ENCODE measurements around the gene PARVA. TPM values are rescaled to one million over a fixed set of nuclear protein-coding genes. Genes with fewer than 3 reads are reported as not detected.

PARVA gene
- total and polyA plus RNA-seq, 4 donors, result 3.1 to 11.7 (median 11.2) TPM

- Histone ChIP-seq H3K9ac (ENCODE audit: low read depth in 1 of 2, low read length in 2 of 2) (no peak overlapping the region), H3K27ac (ENCODE audit: low read depth in 1 of 2, low read length in 2 of 2) (no peak overlapping the region), H3K4me1 (ENCODE audit: control insufficient read depth in 4 of 4, insufficient read depth in 4 of 4, low read length in 3 of 4) (peaks cover 7 to 31% (median 21%) of the 10 kb centered on the region in 4 donors), H3K36me3 (ENCODE audit: control insufficient read depth in 4 of 4, insufficient read depth in 3 of 4, low read depth in 1 of 4, low read length in 3 of 4) (no peaks in the 10 kb centered on the region), H3K9me3 (ENCODE audit: control insufficient read depth in 4 of 4, low read length in 3 of 4) (no peaks in the 10 kb centered on the region), H3K4me3 (ENCODE audit: low read depth in 1 of 3, low read length in 3 of 3) (no peak overlapping the region), H3K27me3 (ENCODE audit: control insufficient read depth in 4 of 4, insufficient read depth in 4 of 4, low read length in 3 of 4) (no peaks in the 10 kb centered on the region)
- no peak for TF ChIP-seq REST (IDR thresholded peaks at IDR 0.05)
- no peak for TF ChIP-seq RXRA (IDR thresholded peaks at IDR 0.05)
- no peak for TF ChIP-seq TAF1 (conservative IDR thresholded peaks at IDR 0.05)
- TF ChIP-seq YY1 (IDR thresholded peaks at IDR 0.05), result no peak
- no peak for TF ChIP-seq HNF4G (IDR thresholded peaks at IDR 0.05)
- no peak for TF ChIP-seq FOXA1 (IDR thresholded peaks at IDR 0.05)
- TF ChIP-seq RAD21 (IDR thresholded peaks at IDR 0.05), result no peak
- TF ChIP-seq SP1 (IDR thresholded peaks at IDR 0.05), result no peak
- TF ChIP-seq GABPA (IDR thresholded peaks at IDR 0.05 in 1 of 2, conservative IDR thresholded peaks at IDR 0.05 in 1 of 2), result no peak
- TF ChIP-seq FOXA2 (IDR thresholded peaks at IDR 0.05), result no peak
- TF ChIP-seq EGR1 (IDR thresholded peaks at IDR 0.05; ENCODE audit: low read depth in 2 of 2), result no peak
- TF ChIP-seq, protein P1, sequence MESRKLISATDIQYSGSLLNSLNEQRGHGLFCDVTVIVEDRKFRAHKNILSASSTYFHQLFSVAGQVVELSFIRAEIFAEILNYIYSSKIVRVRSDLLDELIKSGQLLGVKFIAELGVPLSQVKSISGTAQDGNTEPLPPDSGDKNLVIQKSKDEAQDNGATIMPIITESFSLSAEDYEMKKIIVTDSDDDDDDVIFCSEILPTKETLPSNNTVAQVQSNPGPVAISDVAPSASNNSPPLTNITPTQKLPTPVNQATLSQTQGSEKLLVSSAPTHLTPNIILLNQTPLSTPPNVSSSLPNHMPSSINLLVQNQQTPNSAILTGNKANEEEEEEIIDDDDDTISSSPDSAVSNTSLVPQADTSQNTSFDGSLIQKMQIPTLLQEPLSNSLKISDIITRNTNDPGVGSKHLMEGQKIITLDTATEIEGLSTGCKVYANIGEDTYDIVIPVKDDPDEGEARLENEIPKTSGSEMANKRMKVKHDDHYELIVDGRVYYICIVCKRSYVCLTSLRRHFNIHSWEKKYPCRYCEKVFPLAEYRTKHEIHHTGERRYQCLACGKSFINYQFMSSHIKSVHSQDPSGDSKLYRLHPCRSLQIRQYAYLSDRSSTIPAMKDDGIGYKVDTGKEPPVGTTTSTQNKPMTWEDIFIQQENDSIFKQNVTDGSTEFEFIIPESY (IDR thresholded peaks at IDR 0.05), result no peak
- TF ChIP-seq HNF4A (conservative IDR thresholded peaks at IDR 0.05), result no peak
- TF ChIP-seq, protein P2, sequence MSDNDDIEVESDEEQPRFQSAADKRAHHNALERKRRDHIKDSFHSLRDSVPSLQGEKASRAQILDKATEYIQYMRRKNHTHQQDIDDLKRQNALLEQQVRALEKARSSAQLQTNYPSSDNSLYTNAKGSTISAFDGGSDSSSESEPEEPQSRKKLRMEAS (IDR thresholded peaks at IDR 0.05), result no peak
- TF ChIP-seq CTCF (IDR thresholded peaks at IDR 0.05; ENCODE audit: low read depth, low read length, missing input control), result no peak
- no peak for TF ChIP-seq ATF3 (IDR thresholded peaks at IDR 0.05)
- TF ChIP-seq JUND (IDR thresholded peaks at IDR 0.05), result no peak
- no peak for TF ChIP-seq NR2F2 (IDR thresholded peaks at IDR 0.05)
- DNase-seq (ENCODE audit: low spot score), result no peak
These were observed 22.0 kb downstream of the PARVA start for GRCh38 chr11:12399355-12399754.

Data from liver (tissue), 9 donors.